ENCODE measurements around the gene CUBN.

CUBN gene

GRCh38 chr10:17068953-17069352, 60.7 kb downstream of the CUBN start:
- no peak for DNase-seq (ENCODE audit: low spot score)

GRCh38 chr10:17067376-17068264, 62.0 kb downstream of the CUBN start:
- no peak for DNase-seq (ENCODE audit: low spot score)

DNA sequence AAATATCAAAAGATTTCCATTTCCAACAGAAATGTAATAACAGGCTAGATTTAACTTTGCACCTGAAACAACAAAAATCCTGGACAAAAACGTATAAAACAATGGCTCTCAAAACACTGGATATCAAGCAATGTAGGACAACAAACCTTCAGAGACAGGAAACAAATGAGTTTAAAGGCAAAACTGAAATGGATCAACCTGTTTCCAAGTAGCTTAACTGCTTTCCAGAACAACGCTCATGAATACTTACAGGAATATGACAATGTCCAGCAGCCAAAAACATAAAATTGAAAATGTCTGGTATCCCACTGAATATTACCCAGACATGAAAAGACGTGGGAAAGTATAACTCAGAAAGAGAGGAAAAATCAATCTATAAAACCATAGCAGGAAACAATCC, 62.8 kb downstream of the CUBN start:
- no peak for DNase-seq (ENCODE audit: low spot score)

- DNase-seq (ENCODE audit: low spot score): no peak
Measured at GRCh38 chr10:17066000-17066399, 63.6 kb downstream of the CUBN start.

DNA sequence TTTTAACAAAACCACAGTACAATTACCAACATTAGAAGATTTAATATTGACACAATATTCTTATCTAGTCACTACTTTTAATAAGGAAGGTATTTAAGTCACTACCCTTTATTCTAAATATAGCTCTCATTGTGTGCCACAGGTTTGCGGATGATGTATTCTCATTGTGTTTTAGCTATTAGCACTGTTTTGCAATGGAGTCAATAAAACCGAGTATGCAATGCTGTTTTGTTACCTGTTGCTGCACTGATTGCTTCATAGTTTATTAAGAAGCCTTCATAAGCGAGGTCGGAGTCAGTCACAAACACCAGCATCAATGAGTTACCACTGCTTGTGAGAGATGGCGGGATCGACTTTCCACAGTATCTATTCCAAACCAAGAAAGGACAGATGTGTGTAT, 64.3 kb downstream of the CUBN start:
- DNase-seq (ENCODE audit: low spot score): no peak

DNA sequence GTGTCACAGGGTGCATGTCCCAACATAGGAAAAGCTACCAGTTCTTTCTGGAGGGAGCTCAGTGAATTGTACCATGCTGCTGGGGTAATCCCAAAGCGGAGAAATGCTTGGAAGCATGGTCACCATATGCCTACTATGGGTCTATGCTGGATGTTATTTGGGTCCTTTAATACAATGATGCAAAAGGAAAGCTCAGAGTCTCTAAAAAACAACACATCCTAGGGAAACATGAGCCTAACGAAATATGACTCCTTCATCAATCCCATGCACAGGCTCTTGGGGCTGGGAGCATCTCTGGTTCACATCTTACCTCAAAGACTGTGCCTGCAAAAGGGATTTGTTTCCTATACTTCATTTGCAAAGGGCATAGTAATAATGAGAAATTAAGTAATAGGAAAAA, 65.2 kb downstream of the CUBN start:
- no peak for DNase-seq (ENCODE audit: low spot score)

DNA sequence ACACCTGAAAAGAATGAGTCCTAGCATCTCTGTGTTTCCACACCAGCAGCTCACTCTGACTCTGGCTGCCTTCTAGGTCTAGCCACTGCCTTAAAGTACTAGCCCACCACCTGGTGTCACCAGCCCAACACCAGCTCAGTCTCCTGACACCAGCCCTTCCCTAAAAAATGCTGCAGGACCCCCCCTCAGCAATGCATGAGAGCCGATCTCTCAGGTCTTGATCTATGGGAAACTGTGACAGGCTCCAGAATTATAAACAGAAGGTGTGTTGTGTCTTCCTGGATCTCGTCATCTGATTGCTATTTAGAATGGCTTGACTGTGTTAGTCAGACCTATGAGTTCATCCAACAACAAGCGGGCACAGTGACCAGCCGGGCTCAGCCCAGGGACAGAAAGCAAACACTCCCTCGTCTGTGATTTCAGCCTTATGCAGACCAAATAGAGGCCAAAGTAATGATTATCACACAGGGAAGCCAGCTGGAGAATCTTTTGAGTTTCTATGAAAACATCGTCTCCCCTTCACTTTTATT, 66.6 kb downstream of the CUBN start:
- DNase-seq (ENCODE audit: low spot score): peak; percentile 84

GRCh38 chr10:17062493-17062892, 67.1 kb downstream of the CUBN start:
- DNase-seq (ENCODE audit: low spot score): peak; percentile 48

GRCh38 chr10:17062009-17062408, 67.6 kb downstream of the CUBN start:
- peak; percentile 68 for DNase-seq (ENCODE audit: low spot score)

GRCh38 chr10:17061418-17061817, 68.2 kb downstream of the CUBN start:
- DNase-seq (ENCODE audit: low spot score): no peak

DNA sequence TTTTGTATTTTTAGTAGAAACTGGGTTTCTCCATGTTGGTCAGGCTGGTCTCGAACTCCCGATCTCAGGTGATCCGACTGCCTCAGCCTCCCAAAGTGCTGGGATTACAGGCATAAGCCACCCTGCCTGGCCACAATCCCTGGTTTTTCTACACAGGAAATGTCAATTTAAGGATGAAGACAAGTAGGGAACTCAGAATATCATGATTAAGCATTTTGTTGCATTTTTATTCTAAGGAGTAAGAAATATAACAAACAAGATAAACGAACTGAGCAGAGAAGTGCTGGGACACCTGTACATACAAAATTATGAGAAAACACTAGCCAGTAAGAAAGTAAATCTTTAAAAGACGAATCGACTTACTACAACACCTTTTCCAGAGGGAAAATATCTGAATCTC, 69.3 kb downstream of the CUBN start:
- DNase-seq (ENCODE audit: low spot score): no peak

DNA sequence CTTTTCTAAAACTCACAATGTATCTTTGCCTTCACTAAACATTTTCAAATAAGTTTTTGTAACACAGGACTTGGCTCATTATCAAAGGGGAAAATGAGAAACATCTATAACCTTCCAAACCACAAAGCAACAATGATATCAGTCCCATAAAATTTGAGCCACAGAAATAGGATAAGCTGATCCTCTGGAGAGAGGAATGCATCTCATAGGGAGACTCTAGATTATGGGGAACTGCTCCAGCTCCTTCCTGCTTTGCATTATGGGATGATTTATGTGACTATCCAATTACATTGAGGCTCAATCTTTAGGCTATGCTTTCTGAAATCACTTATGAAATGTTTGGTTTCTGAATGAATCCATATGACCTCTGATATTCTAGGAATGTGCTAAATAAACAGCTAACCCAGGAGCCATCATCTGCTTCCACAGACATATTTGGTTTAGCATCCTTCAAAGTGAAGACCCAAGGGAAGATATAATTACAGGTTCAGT, 70.4 kb downstream of the CUBN start:
- DNase-seq (ENCODE audit: low spot score): no peak

DNA sequence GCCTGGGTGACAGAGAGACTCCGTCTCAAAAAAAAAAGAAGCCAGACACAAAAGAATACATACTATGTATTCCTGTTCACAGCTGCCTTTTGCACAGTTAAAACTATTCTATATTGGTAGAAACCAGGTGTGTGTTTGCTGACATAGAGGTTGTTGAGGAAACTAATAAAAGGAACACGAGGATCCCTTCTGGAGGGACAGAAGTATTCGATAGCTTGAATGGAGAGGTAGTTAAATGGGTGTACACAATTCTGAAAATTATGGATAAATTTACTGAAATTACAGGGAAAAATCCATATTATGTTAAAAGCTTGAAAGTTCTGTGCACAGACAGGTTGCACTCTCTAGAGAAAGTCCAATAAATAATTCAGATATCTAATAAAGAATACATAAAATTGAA, 71.5 kb downstream of the CUBN start:
- DNase-seq (ENCODE audit: low spot score): no peak

DNA sequence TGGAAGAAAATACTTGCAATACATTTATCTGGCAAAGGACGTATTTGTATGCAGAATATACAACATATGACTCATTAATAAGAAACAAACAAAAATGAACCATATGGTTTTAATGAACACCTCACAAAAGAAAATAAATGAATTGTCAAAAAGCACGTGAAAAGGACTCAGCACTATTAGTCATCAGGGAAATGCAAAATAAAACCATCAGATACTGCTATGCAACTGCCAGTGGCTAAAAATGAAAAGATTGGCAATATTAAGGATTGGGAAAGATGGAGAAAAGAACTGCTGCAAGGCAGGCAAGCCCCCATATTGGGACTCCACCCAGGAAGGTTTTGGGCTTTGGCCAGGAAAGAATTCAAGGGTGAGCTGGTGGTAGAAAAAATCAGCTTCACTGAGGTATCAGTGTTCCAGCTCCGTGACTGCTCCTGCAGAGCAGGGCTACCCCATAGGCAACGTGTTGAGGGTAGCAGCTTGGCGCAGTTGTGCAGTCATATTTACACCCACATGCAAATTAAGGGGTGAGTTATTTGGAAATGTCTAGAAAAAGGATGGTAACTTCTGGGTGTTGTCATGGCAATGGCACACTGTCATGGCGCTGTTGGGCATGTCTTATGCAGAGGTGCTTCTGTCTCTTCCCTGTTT, 72.7 kb downstream of the CUBN start:
- no peak for DNase-seq (ENCODE audit: low spot score)

DNA sequence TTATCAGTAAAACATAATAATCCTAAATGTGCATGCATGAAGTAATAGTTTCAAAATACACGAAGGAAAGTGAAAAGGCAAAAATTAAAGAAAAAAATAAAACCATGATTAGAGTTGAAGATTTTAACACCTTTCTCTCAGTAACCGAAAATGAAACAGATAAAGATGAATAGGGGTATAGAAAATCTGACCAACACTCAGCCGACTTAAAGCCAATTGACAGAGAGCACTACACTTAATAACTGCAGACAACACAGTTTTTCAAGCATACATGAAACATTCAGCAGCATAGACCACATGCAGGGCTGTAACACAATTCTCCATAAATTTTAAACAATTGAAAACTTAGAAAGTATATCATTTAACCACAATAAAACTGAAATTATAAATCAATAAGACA, 76.1 kb downstream of the CUBN start:
- no peak for DNase-seq (ENCODE audit: low spot score)

GRCh38 chr10:17053061-17053460, 76.5 kb downstream of the CUBN start:
- no peak for DNase-seq (ENCODE audit: low spot score)

GRCh38 chr10:17051851-17052250, 77.8 kb downstream of the CUBN start:
- DNase-seq (ENCODE audit: low spot score): no peak

GRCh38 chr10:17049195-17049594, 80.4 kb downstream of the CUBN start:
- DNase-seq (ENCODE audit: low spot score): no peak

DNA sequence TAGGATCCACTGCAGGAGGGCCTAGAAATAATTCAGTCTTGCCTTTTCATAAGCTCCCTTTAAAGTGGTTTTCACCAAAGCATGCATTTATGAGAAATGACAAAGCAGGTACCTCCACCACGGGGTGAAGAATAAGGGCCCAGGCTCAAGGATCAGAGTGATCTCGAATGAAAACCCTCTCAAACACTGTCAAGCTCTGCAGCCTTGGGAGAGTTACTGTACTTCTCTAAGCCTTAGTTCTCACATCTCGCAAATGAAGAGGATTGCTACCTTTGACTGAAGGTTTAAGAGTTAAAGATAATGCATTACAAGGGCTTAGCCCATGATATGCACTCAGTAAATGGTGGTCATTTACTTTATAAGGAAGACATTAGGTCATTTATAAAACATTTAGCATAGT, 81.7 kb downstream of the CUBN start:
- no peak for DNase-seq (ENCODE audit: low spot score)

GRCh38 chr10:17046989-17047388, 82.6 kb downstream of the CUBN start:
- no peak for DNase-seq (ENCODE audit: low spot score)

GRCh38 chr10:17043586-17043985, 86.0 kb downstream of the CUBN start:
- no peak for DNase-seq (ENCODE audit: low spot score)

GRCh38 chr10:17041626-17042520, 87.7 kb downstream of the CUBN start:
- no peak for DNase-seq (ENCODE audit: low spot score)

Measured in COLO829 (cell line).